ENCODE results near the gene CCNYL1. TPM values are rescaled to one million over a fixed set of nuclear protein-coding genes. Genes with fewer than 3 reads are reported as not detected.

Gene CCNYL1
- total RNA-seq, 4 donors from 2014 or later, result 3.3 to 10.1 (median 7.1) TPM

GRCh38 chr2:207724113-207724512 is 12.7 kb downstream of the CCNYL1 start:
- no peaks in the 10 kb centered on the region for H3K36me3 ChIP-seq
- H3K27ac ChIP-seq, result no peak overlapping the region
- in situ Hi-C loops (cut with MboI; ENCODE audit: low sequenced_read_pairs in 4 of 4) (loop anchor here in 2 of 4 donors (25.0 kb wide), 1 partner anchor 187 kb away; the partner anchor contains the start of gene CREB1 (in 2 of the 2)), intact Hi-C loops (cut with DNase I; ENCODE audit: low total_unique reads) (no loop called here)
- H3K27me3 ChIP-seq, result no peaks in the 10 kb centered on the region
- H3K9me3 ChIP-seq, result no peaks in the 10 kb centered on the region
- ATAC-seq, result no peak
- H3K4me3 ChIP-seq, result no peak overlapping the region
- TF ChIP-seq, protein P1, sequence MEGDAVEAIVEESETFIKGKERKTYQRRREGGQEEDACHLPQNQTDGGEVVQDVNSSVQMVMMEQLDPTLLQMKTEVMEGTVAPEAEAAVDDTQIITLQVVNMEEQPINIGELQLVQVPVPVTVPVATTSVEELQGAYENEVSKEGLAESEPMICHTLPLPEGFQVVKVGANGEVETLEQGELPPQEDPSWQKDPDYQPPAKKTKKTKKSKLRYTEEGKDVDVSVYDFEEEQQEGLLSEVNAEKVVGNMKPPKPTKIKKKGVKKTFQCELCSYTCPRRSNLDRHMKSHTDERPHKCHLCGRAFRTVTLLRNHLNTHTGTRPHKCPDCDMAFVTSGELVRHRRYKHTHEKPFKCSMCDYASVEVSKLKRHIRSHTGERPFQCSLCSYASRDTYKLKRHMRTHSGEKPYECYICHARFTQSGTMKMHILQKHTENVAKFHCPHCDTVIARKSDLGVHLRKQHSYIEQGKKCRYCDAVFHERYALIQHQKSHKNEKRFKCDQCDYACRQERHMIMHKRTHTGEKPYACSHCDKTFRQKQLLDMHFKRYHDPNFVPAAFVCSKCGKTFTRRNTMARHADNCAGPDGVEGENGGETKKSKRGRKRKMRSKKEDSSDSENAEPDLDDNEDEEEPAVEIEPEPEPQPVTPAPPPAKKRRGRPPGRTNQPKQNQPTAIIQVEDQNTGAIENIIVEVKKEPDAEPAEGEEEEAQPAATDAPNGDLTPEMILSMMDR (IDR thresholded peaks at IDR 0.05 in 4 of 5, conservative IDR thresholded peaks at IDR 0.05 in 1 of 5), result no peak
- no peak for TF ChIP-seq POLR2A (IDR thresholded peaks at IDR 0.05)
- no peak for DNase-seq
- H3K4me1 ChIP-seq, result no peaks in the 10 kb centered on the region

GRCh38 chr2:207725873-207726578 is 14.6 kb downstream of the CCNYL1 start:
- H3K27me3 ChIP-seq, result no peaks in the 10 kb centered on the region
- ATAC-seq (no peak), DNase-seq (no peak)
- no peaks in the 10 kb centered on the region for H3K4me1 ChIP-seq
- no peak overlapping the region for H3K27ac ChIP-seq
- in situ Hi-C loops (cut with MboI; ENCODE audit: low sequenced_read_pairs in 4 of 4) (no loop called here), intact Hi-C loops (cut with DNase I; ENCODE audit: low total_unique reads) (no loop called here)
- H3K4me3 ChIP-seq, result no peak overlapping the region
- no peaks in the 10 kb centered on the region for H3K9me3 ChIP-seq
- TF ChIP-seq, protein P1 (IDR thresholded peaks at IDR 0.05 in 4 of 5, conservative IDR thresholded peaks at IDR 0.05 in 1 of 5), result no peak
- no peak for TF ChIP-seq POLR2A (IDR thresholded peaks at IDR 0.05)
- peaks cover 0 to 9% of the 10 kb centered on the region in 2 donors for H3K36me3 ChIP-seq

GRCh38 chr2:207727261-207727660 is 15.8 kb downstream of the CCNYL1 start:
- Histone ChIP-seq H3K9me3 (no peaks in the 10 kb centered on the region), H3K4me3 (no peak overlapping the region), H3K36me3 (peaks cover 0 to 9% of the 10 kb centered on the region in 2 donors), H3K27me3 (no peaks in the 10 kb centered on the region), H3K27ac (no peak overlapping the region), H3K4me1 (no peaks in the 10 kb centered on the region)
- ATAC-seq (no peak), DNase-seq (no peak)
- TF ChIP-seq POLR2A (IDR thresholded peaks at IDR 0.05), result no peak
- TF ChIP-seq, protein P1 (IDR thresholded peaks at IDR 0.05 in 4 of 5, conservative IDR thresholded peaks at IDR 0.05 in 1 of 5), result no peak
- in situ Hi-C loops (cut with MboI; ENCODE audit: low sequenced_read_pairs in 4 of 4), result no loop called here
- intact Hi-C loops (cut with DNase I; ENCODE audit: low total_unique reads), result no loop called here

- Histone ChIP-seq H3K27me3 (no peaks in the 10 kb centered on the region), H3K9me3 (no peaks in the 10 kb centered on the region), H3K4me1 (no peaks in the 10 kb centered on the region), H3K4me3 (no peak overlapping the region), H3K27ac (no peak overlapping the region), H3K36me3 (peaks cover 0 to 9% of the 10 kb centered on the region in 2 donors)
- DNase-seq (no peak), ATAC-seq (no peak)
- TF ChIP-seq, protein P1 (IDR thresholded peaks at IDR 0.05 in 4 of 5, conservative IDR thresholded peaks at IDR 0.05 in 1 of 5), result no peak
- no peak for TF ChIP-seq POLR2A (IDR thresholded peaks at IDR 0.05)
- in situ Hi-C loops (cut with MboI; ENCODE audit: low sequenced_read_pairs in 4 of 4) (no loop called here), intact Hi-C loops (cut with DNase I; ENCODE audit: low total_unique reads) (no loop called here)
Measured at GRCh38 chr2:207729465-207729998, 18.1 kb downstream of the CCNYL1 start.
